A549 (cell line): ENCODE data around the gene BCL2. TPM values are rescaled to one million over a fixed set of nuclear protein-coding genes. Genes with fewer than 3 reads are reported as not detected.

Experiments used
- ATAC-seq, 2 experiments: fragments of 200-7000 bp in 1 of 2; fragments of >200 bp in 1 of 2; cut with Nextera tagmentation in 1 of 2; cut with Tn5 transposase in 1 of 2; 3 replicates each; pipeline versions ENCODE4 v1.8.0 to v1.9.1; 2018 to 2020; ENCODE audit warnings: mild to moderate bottlenecking in 1 of 2, moderate library complexity in 1 of 2
- CTCF ChIA-PET: fragments of 300-600 bp; sonication (Branson Sonifier 250); formaldehyde crosslinking; extraction: SDS; loops from one replicate; lab custom pipeline; 2021; ENCODE audit warnings: antibody characterized with exemption, inconsistent platforms; lab: Yijun Ruan, JAX
- POLR2A ChIA-PET: fragments of 350-600 bp; formaldehyde crosslinking; extraction: SDS; loops from one replicate; lab custom pipeline; 2021; ENCODE audit warnings: antibody characterized with exemption, inconsistent platforms; lab: Yijun Ruan, JAX
- DNase-seq, 2 experiments: peaks; one replicate each; pipeline versions ENCODE4 v3.0.0 to v3.0.0-alpha.2; 2011 to 2016; ENCODE audit warnings: low read depth in 1 of 2, low spot score in 1 of 2
- FAIRE-seq: peaks from 2 replicates; lab custom pipeline; 2011; peaks lifted over from hg19 to GRCh38; lab: Jason Lieb, UNC
- H3K27ac ChIP-seq, 2 experiments: fragments of >200 bp; sonication (Bioruptor Twin); formaldehyde crosslinking; 3 replicates each; pipeline ENCODE4 v1.5.1; 2016 to 2017
- H3K4me1 ChIP-seq: fragments of >200 bp; sonication (Bioruptor Twin); formaldehyde crosslinking; 3 replicates; pipeline ENCODE4 v1.6.1; 2016
- H3K4me2 ChIP-seq: fragments of >200 bp; sonication (Bioruptor Twin); formaldehyde crosslinking; 3 replicates; pipeline ENCODE4 v1.6.1; 2016
- H3K4me3 ChIP-seq: fragments of >200 bp; sonication (Bioruptor Twin); formaldehyde crosslinking; 3 replicates; pipeline ENCODE4 v1.5.1; 2016
- H3K9me3 ChIP-seq: fragments of >200 bp; sonication (Bioruptor Twin); formaldehyde crosslinking; 3 replicates; pipeline ENCODE4 v1.6.1; 2016
- CBX2 ChIP-seq: fragments of 200-600 bp; sonication (generic); IDR thresholded peaks from 2 replicates; pipeline ENCODE4 v1.6.1; 2016; ENCODE audit warnings: low read depth, mild to moderate bottlenecking, borderline replicate concordance
- CBX8 ChIP-seq: fragments of 200-600 bp; sonication (generic); IDR thresholded peaks from 2 replicates; pipeline ENCODE4 v1.6.1; 2016
- ELK1 ChIP-seq: fragments of 150-350 bp; IDR thresholded peaks from 2 replicates; pipeline ENCODE4 v1.6.1; 2014; ENCODE audit warnings: low read depth, mild to moderate bottlenecking, low read length
- GATA3 ChIP-seq: IDR thresholded peaks from 2 replicates; pipeline ENCODE4 v1.6.1; 2012; ENCODE audit warnings: borderline replicate concordance
- HDAC2 ChIP-seq: fragments of 200-600 bp; sonication (generic); IDR thresholded peaks from 2 replicates; pipeline ENCODE4 v1.6.1; 2016
- HES2 ChIP-seq: fragments of >200 bp; sonication (Bioruptor Twin); formaldehyde crosslinking; IDR thresholded peaks from 2 replicates; pipeline ENCODE4 v1.6.1; 2016
- HEYL ChIP-seq: fragments of 250-450 bp; sonication (Bioruptor Pico); IDR thresholded peaks from 2 replicates; pipeline ENCODE4 v1.8.0; 2021; ENCODE audit warnings: mild to moderate bottlenecking, moderate library complexity
- HMGXB4 ChIP-seq: fragments of 250-450 bp; sonication (Bioruptor Pico); IDR thresholded peaks from 2 replicates; pipeline ENCODE4 v1.5.0; 2021; ENCODE audit warnings: mild to moderate bottlenecking, moderate library complexity, borderline replicate concordance
- JUNB ChIP-seq: fragments of >200 bp; sonication (Bioruptor Twin); formaldehyde crosslinking; IDR thresholded peaks from 2 replicates; pipeline ENCODE4 v1.6.1; 2016
- KDM1A ChIP-seq: fragments of 200-600 bp; sonication (generic); IDR thresholded peaks from 2 replicates; pipeline ENCODE4 v1.6.1; 2016; ENCODE audit warnings: low read depth, mild to moderate bottlenecking
- MAFK ChIP-seq: fragments of 450-650 bp; IDR thresholded peaks from 2 replicates; pipeline ENCODE4 v1.6.1; 2014; ENCODE audit not compliant: partially characterized antibody
- MAX ChIP-seq: IDR thresholded peaks from 2 replicates; pipeline ENCODE4 v1.6.1; 2012
- MAZ ChIP-seq: fragments of 150-350 bp; IDR thresholded peaks from 2 replicates; pipeline ENCODE4 v1.6.1; 2014; ENCODE audit warnings: antibody characterized with exemption, low read depth, low read length, borderline replicate concordance
- MYC ChIP-seq: IDR thresholded peaks from 2 replicates; pipeline ENCODE4 v1.6.1; 2012; ENCODE audit warnings: mild to moderate bottlenecking, inconsistent platforms, low read length, improper control_type of control experiment, borderline replicate concordance
- NFE2L2 ChIP-seq: fragments of 150-350 bp; conservative IDR thresholded peaks from 2 replicates; pipeline ENCODE4 v1.6.1; 2014; ENCODE audit warnings: low read length
- PHF8 ChIP-seq: fragments of 200-600 bp; sonication (generic); IDR thresholded peaks from 2 replicates; pipeline ENCODE4 v1.6.1; 2016; ENCODE audit warnings: low read depth, mild to moderate bottlenecking, antibody characterized with exemption, moderate library complexity, borderline replicate concordance
- POLR2A ChIP-seq: IDR thresholded peaks from 2 replicates; pipeline ENCODE4 v1.6.1; 2012; ENCODE audit warnings: mild to moderate bottlenecking, low read length
- RAD21 ChIP-seq, 2 experiments: fragments of >200 bp in 1 of 2; sonication (Bioruptor Twin) in 1 of 2; formaldehyde crosslinking in 1 of 2; IDR thresholded peaks in 1 of 2; conservative IDR thresholded peaks in 1 of 2; 2 replicates in 1 of 2; 3 replicates in 1 of 2; pipeline ENCODE4 v1.6.1; 2012 to 2018; ENCODE audit warnings: inconsistent platforms in 1 of 2
- RCOR1 ChIP-seq: fragments of 150-350 bp; IDR thresholded peaks from 2 replicates; pipeline ENCODE4 v1.6.1; 2014; ENCODE audit warnings: antibody characterized with exemption, low read length, low read depth
- RFX5 ChIP-seq: fragments of 450-650 bp; IDR thresholded peaks from 2 replicates; pipeline ENCODE4 v1.7.1; 2014; ENCODE audit warnings: antibody characterized with exemption, mild to moderate bottlenecking, moderate library complexity
- SMC3 ChIP-seq: fragments of >200 bp; sonication (Bioruptor Twin); formaldehyde crosslinking; IDR thresholded peaks from 3 replicates; pipeline ENCODE4 v1.6.1; 2018; ENCODE audit warnings: inconsistent platforms
- ZC3H11A ChIP-seq: fragments of 450-650 bp; IDR thresholded peaks from 2 replicates; pipeline ENCODE4 v1.6.1; 2014; ENCODE audit warnings: antibody characterized with exemption, mild to moderate bottlenecking
- ZSCAN20 ChIP-seq: fragments of 250-450 bp; sonication (Bioruptor Pico); IDR thresholded peaks from 2 replicates; pipeline ENCODE4 v1.8.0; 2022; ENCODE audit warnings: mild to moderate bottlenecking, moderate library complexity
- WGBS: methylation state at CpG from one replicate; pipeline ENCODE4 v1.1.6; 2017; ENCODE audit errors: missing lambda C conversion rate; 5-methylcytosine and 5-hydroxymethylcytosine counted together
- polyA plus RNA-seq, 4 experiments: library from polyadenylated mRNA; depleted of rRNA in 3 of 4; stranded (reverse); fragments of >200 nt; fragmentation: RNase III in 1 of 4; extraction: RNeasy Plus Mini Kit Qiagen cat#74134 plus additional on column Dnase treatment in 1 of 4; gene quantifications; 2 replicates in 3 of 4; 3 replicates in 1 of 4; pipeline ENCODE4 v1.2.3, GENCODE V29; 2011 to 2017
- TF ChIP-seq, protein P1 (sequence below): fragments of >200 bp; sonication (Bioruptor Twin); formaldehyde crosslinking; IDR thresholded peaks from 3 replicates; pipeline ENCODE4 v1.6.1; 2016
- TF ChIP-seq, protein P2 (sequence below): IDR thresholded peaks from 2 replicates; pipeline ENCODE4 v1.6.1; 2012; ENCODE audit warnings: low read depth, borderline replicate concordance

BCL2 gene
- polyA plus RNA-seq, 2 of the 4 experiments (the other 2 are of a cell fraction): 0.50 to 0.61 TPM

- 30% methylated on average over 8 of the region's 8 CpGs for WGBS
- Histone ChIP-seq H3K27ac (no peak overlapping the region), H3K4me3 (no peak overlapping the region), H3K4me1 (no peaks in the 10 kb centered on the region), H3K4me2 (no peak overlapping the region), H3K9me3 (peaks cover 12% of the 10 kb centered on the region; the same call in 2 of the 3 replicates)
- FAIRE-seq (no peak), DNase-seq (no peak), ATAC-seq (no peak)
- ChIA-PET POLR2A (no interaction called here), CTCF (no interaction called here)
- no peak for TF ChIP-seq ZC3H11A
- no peak for TF ChIP-seq HEYL
- TF ChIP-seq PHF8: no peak
- TF ChIP-seq, protein P1, sequence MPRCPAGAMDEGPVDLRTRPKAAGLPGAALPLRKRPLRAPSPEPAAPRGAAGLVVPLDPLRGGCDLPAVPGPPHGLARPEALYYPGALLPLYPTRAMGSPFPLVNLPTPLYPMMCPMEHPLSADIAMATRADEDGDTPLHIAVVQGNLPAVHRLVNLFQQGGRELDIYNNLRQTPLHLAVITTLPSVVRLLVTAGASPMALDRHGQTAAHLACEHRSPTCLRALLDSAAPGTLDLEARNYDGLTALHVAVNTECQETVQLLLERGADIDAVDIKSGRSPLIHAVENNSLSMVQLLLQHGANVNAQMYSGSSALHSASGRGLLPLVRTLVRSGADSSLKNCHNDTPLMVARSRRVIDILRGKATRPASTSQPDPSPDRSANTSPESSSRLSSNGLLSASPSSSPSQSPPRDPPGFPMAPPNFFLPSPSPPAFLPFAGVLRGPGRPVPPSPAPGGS: no peak
- TF ChIP-seq HMGXB4 (CRISPR knock-in tag): no peak
- TF ChIP-seq MYC: no peak
- no peak for TF ChIP-seq KDM1A
- no peak for TF ChIP-seq ELK1
- no peak for TF ChIP-seq NFE2L2
- TF ChIP-seq ZSCAN20: no peak
- no peak for TF ChIP-seq SMC3
- TF ChIP-seq MAX: no peak
Observed at GRCh38 chr18:63083020-63083531, 236.5 kb downstream of the BCL2 start.

DNA sequence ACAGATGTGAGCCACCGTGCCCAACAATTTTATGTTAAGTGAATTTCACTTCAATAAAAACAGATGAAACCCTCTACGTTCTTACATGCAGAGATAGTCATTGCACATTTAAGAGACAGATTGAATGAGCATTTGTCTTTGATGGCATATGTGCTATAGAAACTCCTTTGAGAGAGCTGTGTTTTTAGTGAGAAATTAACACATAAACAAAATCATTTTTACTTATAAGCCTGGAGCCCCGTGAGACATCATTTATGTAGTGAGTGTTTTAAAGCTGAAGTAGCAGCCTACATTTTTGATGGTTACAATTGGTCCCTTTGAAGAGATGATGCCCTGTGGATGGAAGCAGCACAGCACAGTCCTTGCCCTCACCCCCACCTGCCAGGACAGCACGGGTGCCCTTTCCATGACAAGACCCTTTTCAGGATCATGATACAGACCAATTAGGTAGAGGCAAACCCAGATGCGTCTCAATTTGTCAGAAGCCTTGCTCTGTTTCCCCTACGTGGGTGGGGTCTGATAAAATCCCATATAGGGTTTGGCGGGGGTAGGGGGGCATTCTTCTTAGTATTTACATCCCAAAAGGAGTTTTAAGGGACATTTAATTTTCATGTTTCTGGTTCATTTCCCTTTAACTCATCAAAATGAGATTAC, 237.1 kb downstream of the BCL2 start:
- no peak for FAIRE-seq
- peaks cover 12% of the 10 kb centered on the region; the same call in 2 of the 3 replicates for H3K9me3 ChIP-seq
- ChIA-PET CTCF (no interaction called here), POLR2A (no interaction called here)
- DNase-seq: no peak
- H3K27ac ChIP-seq: no peak overlapping the region
- WGBS: 37% methylated on average over 7 of the region's 7 CpGs
- H3K4me1 ChIP-seq: no peaks in the 10 kb centered on the region
- TF ChIP-seq ELK1: no peak
- no peak for TF ChIP-seq HEYL
- TF ChIP-seq HDAC2: no peak
- no peak for TF ChIP-seq CBX2
- TF ChIP-seq RFX5: no peak
- no peak for TF ChIP-seq RCOR1
- TF ChIP-seq POLR2A: no peak
- TF ChIP-seq GATA3: no peak
- no peak for TF ChIP-seq MAZ
- TF ChIP-seq CBX8: no peak
- no peak for TF ChIP-seq JUNB
- TF ChIP-seq, protein P2, sequence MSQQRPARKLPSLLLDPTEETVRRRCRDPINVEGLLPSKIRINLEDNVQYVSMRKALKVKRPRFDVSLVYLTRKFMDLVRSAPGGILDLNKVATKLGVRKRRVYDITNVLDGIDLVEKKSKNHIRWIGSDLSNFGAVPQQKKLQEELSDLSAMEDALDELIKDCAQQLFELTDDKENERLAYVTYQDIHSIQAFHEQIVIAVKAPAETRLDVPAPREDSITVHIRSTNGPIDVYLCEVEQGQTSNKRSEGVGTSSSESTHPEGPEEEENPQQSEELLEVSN: no peak
- no peak for TF ChIP-seq MAFK
- TF ChIP-seq RAD21 (conservative IDR thresholded peaks at IDR 0.05 in 1 of 2, IDR thresholded peaks at IDR 0.05 in 1 of 2): no peak
- TF ChIP-seq HES2: no peak
- no peak for ATAC-seq
- H3K4me2 ChIP-seq: no peak overlapping the region
- H3K4me3 ChIP-seq: no peak overlapping the region
